HepG2 (cell line): ENCODE measurements around the gene KAT2A. TPM values are rescaled to one million over a fixed set of nuclear protein-coding genes. Genes with fewer than 3 reads are reported as not detected.
A peak's percentile ranks its signal among the peaks of the same experiment; 100 is the strongest.

Experiments used
- FOXM1 ChIP-seq: sonication (generic); formaldehyde crosslinking; IDR thresholded peaks from 2 replicates; pipeline ENCODE4 v1.5.0; 2020; ENCODE audit warnings: missing genetic modification reagents
- HDAC2 ChIP-seq: sonication (generic); formaldehyde crosslinking; IDR thresholded peaks from 2 replicates; pipeline ENCODE4 v1.4.0; 2020; ENCODE audit warnings: missing genetic modification reagents
- NFE2 ChIP-seq: sonication (generic); formaldehyde crosslinking; IDR thresholded peaks from 2 replicates; pipeline ENCODE4 v1.4.0; 2020; ENCODE audit warnings: missing genetic modification reagents
- PHF20 ChIP-seq: sonication (generic); formaldehyde crosslinking; IDR thresholded peaks from 2 replicates; pipeline ENCODE4 v1.5.0; 2020; ENCODE audit warnings: mild to moderate bottlenecking, missing genetic modification reagents
- SMC3 ChIP-seq: IDR thresholded peaks from 2 replicates; pipeline ENCODE4 v1.6.1; 2011; ENCODE audit warnings: low read length, improper control_type of control experiment
- polyA plus RNA-seq, 8 experiments: library from polyadenylated mRNA; depleted of rRNA in 3 of 8; stranded (reverse) in 7 of 8; unstranded in 1 of 8; fragments of >200 nt; fragmentation: Illumina TruSeq in 4 of 8; extraction: Trizol in 4 of 8; gene quantifications; 2 replicates each; pipeline versions ENCODE4 v1.2.1 to v1.2.3, GENCODE V29; 2011 to 2016; ENCODE audit warnings: low read depth in 4 of 8, missing spikeins in 1 of 8, mixed read lengths in 1 of 8; ENCODE audit not compliant: insufficient read depth in 1 of 8
- total RNA-seq, 5 experiments: library from RNA; depleted of rRNA; stranded (reverse); fragments of >200 nt; fragmentation: Illumina TruSeq; extraction: Trizol; gene quantifications; 2 replicates each; pipeline ENCODE4 v1.2.3, GENCODE V29; 2016; ENCODE audit warnings: low read depth in 1 of 5
- TF ChIP-seq, protein P1 (sequence below): IDR thresholded peaks from 2 replicates; pipeline ENCODE4 v1.4.0; 2020; ENCODE audit warnings: mild to moderate bottlenecking, missing genetic modification reagents
- TF ChIP-seq, protein P2 (sequence below): sonication (generic); formaldehyde crosslinking; IDR thresholded peaks from 2 replicates; pipeline ENCODE4 v1.5.0; 2020; ENCODE audit warnings: mild to moderate bottlenecking, missing genetic modification reagents, borderline replicate concordance
- TF ChIP-seq, protein P3 (sequence below): sonication (generic); formaldehyde crosslinking; IDR thresholded peaks from 2 replicates; pipeline ENCODE4 v1.5.1; 2020; ENCODE audit warnings: missing genetic modification reagents, mild to moderate bottlenecking, borderline replicate concordance

KAT2A gene
- total and polyA plus RNA-seq, 2 of the 13 experiments (the other 11 are each of a cell fraction or from before 2014, with no cell fraction given) = 29.1 to 90.4 TPM

DNA sequence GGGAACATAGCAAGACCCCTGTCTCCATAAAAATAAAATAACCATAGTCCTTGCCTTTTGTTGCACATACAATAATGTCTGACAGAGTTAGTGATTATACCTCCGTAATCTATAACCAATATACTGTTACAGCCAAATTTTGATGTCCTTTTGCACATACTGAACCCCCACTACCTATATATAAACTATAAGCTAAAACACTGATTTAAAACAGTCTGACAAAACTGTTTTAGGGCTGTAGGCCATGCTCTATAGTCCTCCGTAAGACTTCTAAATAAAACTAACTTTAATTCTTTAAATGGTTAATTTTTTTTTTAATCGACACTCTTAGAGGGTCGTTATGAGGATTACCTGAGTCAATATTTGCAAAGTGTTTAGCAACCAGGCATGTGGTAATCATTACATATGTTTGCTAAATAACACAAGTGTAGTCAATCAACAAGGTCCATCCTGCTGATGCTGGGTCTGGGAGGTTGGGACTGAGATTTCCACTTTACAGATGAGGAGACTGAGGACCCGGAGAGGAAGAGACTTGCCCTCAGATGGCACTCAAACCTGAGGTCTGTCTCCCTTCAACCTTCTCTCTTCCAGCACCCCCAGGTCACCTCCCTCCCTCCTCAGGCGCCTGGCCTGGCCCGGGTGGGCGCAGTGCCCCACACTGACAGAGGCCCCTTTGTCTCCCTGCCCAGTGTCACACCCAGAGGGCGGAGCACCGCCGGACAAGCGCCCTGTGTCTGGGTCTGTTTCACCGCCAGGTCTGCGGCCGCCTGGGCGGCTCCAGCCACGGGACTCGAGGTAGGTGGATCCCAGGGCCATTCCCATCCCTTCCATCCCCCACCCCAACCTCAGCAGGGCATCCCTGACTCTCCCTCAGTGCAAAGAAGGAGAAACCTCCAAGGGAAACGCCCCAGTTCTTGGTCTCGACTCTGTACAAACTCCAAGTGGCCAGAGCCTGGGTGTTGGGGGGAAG is 33.1 kb downstream of the KAT2A start (continued):
- TF ChIP-seq HDAC2 = peak; percentile 76
- 0 out of 2 replicates have a peak, but pooled peaks have one; percentile 17 for TF ChIP-seq PHF20
- TF ChIP-seq, protein P1, sequence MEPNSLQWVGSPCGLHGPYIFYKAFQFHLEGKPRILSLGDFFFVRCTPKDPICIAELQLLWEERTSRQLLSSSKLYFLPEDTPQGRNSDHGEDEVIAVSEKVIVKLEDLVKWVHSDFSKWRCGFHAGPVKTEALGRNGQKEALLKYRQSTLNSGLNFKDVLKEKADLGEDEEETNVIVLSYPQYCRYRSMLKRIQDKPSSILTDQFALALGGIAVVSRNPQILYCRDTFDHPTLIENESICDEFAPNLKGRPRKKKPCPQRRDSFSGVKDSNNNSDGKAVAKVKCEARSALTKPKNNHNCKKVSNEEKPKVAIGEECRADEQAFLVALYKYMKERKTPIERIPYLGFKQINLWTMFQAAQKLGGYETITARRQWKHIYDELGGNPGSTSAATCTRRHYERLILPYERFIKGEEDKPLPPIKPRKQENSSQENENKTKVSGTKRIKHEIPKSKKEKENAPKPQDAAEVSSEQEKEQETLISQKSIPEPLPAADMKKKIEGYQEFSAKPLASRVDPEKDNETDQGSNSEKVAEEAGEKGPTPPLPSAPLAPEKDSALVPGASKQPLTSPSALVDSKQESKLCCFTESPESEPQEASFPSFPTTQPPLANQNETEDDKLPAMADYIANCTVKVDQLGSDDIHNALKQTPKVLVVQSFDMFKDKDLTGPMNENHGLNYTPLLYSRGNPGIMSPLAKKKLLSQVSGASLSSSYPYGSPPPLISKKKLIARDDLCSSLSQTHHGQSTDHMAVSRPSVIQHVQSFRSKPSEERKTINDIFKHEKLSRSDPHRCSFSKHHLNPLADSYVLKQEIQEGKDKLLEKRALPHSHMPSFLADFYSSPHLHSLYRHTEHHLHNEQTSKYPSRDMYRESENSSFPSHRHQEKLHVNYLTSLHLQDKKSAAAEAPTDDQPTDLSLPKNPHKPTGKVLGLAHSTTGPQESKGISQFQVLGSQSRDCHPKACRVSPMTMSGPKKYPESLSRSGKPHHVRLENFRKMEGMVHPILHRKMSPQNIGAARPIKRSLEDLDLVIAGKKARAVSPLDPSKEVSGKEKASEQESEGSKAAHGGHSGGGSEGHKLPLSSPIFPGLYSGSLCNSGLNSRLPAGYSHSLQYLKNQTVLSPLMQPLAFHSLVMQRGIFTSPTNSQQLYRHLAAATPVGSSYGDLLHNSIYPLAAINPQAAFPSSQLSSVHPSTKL = peak; percentile 27
- TF ChIP-seq FOXM1 (CRISPR knock-in tag) = no peak
- TF ChIP-seq SMC3 = no peak
- no peak for TF ChIP-seq NFE2 (CRISPR knock-in tag)
- TF ChIP-seq, protein P2, sequence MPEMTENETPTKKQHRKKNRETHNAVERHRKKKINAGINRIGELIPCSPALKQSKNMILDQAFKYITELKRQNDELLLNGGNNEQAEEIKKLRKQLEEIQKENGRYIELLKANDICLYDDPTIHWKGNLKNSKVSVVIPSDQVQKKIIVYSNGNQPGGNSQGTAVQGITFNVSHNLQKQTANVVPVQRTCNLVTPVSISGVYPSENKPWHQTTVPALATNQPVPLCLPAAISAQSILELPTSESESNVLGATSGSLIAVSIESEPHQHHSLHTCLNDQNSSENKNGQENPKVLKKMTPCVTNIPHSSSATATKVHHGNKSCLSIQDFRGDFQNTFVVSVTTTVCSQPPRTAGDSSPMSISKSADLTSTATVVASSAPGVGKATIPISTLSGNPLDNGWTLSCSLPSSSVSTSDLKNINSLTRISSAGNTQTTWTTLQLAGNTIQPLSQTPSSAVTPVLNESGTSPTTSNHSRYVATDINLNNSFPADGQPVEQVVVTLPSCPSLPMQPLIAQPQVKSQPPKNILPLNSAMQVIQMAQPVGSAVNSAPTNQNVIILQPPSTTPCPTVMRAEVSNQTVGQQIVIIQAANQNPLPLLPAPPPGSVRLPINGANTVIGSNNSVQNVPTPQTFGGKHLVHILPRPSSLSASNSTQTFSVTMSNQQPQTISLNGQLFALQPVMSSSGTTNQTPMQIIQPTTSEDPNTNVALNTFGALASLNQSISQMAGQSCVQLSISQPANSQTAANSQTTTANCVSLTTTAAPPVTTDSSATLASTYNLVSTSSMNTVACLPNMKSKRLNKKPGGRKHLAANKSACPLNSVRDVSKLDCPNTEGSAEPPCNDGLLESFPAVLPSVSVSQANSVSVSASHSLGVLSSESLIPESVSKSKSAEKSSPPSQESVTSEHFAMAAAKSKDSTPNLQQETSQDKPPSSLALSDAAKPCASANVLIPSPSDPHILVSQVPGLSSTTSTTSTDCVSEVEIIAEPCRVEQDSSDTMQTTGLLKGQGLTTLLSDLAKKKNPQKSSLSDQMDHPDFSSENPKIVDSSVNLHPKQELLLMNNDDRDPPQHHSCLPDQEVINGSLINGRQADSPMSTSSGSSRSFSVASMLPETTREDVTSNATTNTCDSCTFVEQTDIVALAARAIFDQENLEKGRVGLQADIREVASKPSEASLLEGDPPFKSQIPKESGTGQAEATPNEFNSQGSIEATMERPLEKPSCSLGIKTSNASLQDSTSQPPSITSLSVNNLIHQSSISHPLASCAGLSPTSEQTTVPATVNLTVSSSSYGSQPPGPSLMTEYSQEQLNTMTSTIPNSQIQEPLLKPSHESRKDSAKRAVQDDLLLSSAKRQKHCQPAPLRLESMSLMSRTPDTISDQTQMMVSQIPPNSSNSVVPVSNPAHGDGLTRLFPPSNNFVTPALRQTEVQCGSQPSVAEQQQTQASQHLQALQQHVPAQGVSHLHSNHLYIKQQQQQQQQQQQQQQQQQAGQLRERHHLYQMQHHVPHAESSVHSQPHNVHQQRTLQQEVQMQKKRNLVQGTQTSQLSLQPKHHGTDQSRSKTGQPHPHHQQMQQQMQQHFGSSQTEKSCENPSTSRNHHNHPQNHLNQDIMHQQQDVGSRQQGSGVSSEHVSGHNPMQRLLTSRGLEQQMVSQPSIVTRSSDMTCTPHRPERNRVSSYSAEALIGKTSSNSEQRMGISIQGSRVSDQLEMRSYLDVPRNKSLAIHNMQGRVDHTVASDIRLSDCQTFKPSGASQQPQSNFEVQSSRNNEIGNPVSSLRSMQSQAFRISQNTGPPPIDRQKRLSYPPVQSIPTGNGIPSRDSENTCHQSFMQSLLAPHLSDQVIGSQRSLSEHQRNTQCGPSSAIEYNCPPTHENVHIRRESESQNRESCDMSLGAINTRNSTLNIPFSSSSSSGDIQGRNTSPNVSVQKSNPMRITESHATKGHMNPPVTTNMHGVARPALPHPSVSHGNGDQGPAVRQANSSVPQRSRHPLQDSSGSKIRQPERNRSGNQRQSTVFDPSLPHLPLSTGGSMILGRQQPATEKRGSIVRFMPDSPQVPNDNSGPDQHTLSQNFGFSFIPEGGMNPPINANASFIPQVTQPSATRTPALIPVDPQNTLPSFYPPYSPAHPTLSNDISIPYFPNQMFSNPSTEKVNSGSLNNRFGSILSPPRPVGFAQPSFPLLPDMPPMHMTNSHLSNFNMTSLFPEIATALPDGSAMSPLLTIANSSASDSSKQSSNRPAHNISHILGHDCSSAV (CRISPR knock-in tag) = no peak
- TF ChIP-seq, protein P3, sequence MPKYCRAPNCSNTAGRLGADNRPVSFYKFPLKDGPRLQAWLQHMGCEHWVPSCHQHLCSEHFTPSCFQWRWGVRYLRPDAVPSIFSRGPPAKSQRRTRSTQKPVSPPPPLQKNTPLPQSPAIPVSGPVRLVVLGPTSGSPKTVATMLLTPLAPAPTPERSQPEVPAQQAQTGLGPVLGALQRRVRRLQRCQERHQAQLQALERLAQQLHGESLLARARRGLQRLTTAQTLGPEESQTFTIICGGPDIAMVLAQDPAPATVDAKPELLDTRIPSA (CRISPR knock-in tag) = no peak
